Measurements from ENCODE around the gene DSCAML1.

DNA sequence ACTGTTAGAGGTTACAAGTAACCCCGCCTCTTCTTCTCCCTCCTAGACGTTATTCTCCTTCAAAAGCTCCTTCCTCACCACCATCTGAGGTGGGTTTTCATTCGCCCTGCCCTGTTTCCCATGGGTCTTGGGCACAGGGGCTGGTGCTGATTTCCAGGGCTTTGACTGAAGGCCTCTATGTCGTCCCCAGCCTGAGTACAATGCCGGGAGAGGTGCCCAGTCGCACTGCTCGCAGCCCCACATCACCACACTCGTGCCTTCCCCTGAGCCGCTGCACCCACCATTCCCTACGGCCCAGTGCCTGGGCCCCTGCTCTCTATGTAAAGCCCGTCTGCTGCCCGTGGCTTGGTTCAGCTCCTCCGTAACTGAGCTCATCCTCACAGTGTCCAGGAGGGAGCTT lies 169.8 kb downstream of the DSCAML1 start:
- TF ChIP-seq, protein P1, sequence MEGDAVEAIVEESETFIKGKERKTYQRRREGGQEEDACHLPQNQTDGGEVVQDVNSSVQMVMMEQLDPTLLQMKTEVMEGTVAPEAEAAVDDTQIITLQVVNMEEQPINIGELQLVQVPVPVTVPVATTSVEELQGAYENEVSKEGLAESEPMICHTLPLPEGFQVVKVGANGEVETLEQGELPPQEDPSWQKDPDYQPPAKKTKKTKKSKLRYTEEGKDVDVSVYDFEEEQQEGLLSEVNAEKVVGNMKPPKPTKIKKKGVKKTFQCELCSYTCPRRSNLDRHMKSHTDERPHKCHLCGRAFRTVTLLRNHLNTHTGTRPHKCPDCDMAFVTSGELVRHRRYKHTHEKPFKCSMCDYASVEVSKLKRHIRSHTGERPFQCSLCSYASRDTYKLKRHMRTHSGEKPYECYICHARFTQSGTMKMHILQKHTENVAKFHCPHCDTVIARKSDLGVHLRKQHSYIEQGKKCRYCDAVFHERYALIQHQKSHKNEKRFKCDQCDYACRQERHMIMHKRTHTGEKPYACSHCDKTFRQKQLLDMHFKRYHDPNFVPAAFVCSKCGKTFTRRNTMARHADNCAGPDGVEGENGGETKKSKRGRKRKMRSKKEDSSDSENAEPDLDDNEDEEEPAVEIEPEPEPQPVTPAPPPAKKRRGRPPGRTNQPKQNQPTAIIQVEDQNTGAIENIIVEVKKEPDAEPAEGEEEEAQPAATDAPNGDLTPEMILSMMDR (conservative IDR thresholded peaks at IDR 0.05; ENCODE audit: low read length) = no peak
- TF ChIP-seq EZH2phosphoT487 (IDR thresholded peaks at IDR 0.05; ENCODE audit: borderline replicate concordance, low read depth, low read length) = no peak

Data from OCI-LY7 (cell line).